Measurements from ENCODE around the gene GCSH.

GRCh38 chr16:81061307-81061640 is 34.9 kb downstream of the GCSH start:
- TF ChIP-seq CTCF (optimal IDR thresholded peaks at IDR 0.05 in 1 of 3, IDR thresholded peaks at IDR 0.05 in 1 of 3, conservative IDR thresholded peaks at IDR 0.05 in 1 of 3; ENCODE audit: extremely low read depth in 1 of 3, insufficient read depth in 2 of 3, low read length in 3 of 3), result no peak
- TF ChIP-seq EZH2 (IDR thresholded peaks at IDR 0.05; ENCODE audit: low read length), result no peak
